Measurements from ENCODE around the gene GDI2. TPM values are rescaled to one million over a fixed set of nuclear protein-coding genes. Genes with fewer than 3 reads are reported as not detected.
"Not testable (repeated sequence)": the region's sequence is repeated elsewhere in the genome, so short reads cannot be mapped to it uniquely, and the experiment has no call there.

Gene GDI2
- total and polyA plus RNA-seq, 4 donors: 103 to 190 (median 155) TPM

DNA sequence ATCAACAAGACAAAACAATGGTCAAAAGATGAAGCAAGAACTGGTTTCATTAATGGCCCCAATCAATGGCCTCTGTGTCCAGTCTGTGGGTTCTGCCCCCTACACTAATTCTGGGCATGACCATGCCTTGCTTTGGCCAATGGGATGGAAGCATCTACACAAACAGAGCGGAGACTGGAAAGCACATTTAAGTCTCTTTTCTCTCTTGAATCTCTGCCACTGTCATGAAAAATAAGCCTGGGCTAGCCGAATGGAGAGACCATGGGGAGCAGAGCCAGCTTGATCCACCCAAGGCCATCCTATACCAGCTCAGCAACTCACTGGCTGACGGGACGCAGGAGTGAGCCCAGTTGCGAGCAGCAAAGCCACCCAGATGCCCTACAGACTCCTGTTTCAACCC, 45.6 kb upstream of the GDI2 start:
- WGBS: 97% methylated on average over 5 of the region's 5 CpGs
- no peak for TF ChIP-seq RXRA (IDR thresholded peaks at IDR 0.05)
- no peak for DNase-seq (ENCODE audit: low spot score)

DNA sequence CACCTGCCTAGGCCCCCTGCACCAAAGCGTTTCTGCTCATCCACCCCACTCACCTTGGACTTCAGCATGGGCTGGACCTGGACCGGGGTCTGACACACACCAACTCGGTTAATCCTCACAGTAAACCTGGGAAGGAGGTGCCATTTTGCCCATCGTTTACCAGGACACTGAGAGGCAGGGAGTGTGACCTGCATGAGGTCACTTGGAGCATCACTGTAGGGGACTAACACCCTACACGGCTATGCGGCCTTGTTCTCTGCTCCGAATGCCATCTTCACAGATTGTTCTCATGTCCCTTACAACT, 43.4 kb upstream of the GDI2 start:
- Histone ChIP-seq H3K36me3 (ENCODE audit: control insufficient read depth in 4 of 4, insufficient read depth in 3 of 4, low read depth in 1 of 4, low read length in 3 of 4) (no peaks in the 10 kb centered on the region), H3K9me3 (ENCODE audit: control insufficient read depth in 4 of 4, low read length in 3 of 4) (no peaks in the 10 kb centered on the region), H3K4me3 (ENCODE audit: low read depth in 1 of 3, low read length in 3 of 3) (no peak overlapping the region), H3K9ac (ENCODE audit: low read depth in 1 of 2, low read length in 2 of 2) (no peak overlapping the region), H3K4me1 (ENCODE audit: control insufficient read depth in 4 of 4, insufficient read depth in 4 of 4, low read length in 3 of 4) (no peaks in the 10 kb centered on the region), H3K27ac (ENCODE audit: low read depth in 1 of 2, low read length in 2 of 2) (no peak overlapping the region), H3K27me3 (ENCODE audit: control insufficient read depth in 4 of 4, insufficient read depth in 4 of 4, low read length in 3 of 4) (no peaks in the 10 kb centered on the region)
- no peak for DNase-seq (ENCODE audit: low spot score)
- TF ChIP-seq HNF4A (conservative IDR thresholded peaks at IDR 0.05): no peak
- WGBS: 63% methylated on average over 7 of the region's 7 CpGs

More for the DNA sequence above, 45.6 kb upstream of the GDI2 start:
- Histone ChIP-seq H3K27ac (ENCODE audit: low read depth in 1 of 2, low read length in 2 of 2) (no peak overlapping the region), H3K9me3 (ENCODE audit: control insufficient read depth in 4 of 4, low read length in 3 of 4) (no peaks in the 10 kb centered on the region), H3K27me3 (ENCODE audit: control insufficient read depth in 4 of 4, insufficient read depth in 4 of 4, low read length in 3 of 4) (no peaks in the 10 kb centered on the region), H3K36me3 (ENCODE audit: control insufficient read depth in 4 of 4, insufficient read depth in 3 of 4, low read depth in 1 of 4, low read length in 3 of 4) (no peaks in the 10 kb centered on the region), H3K4me3 (ENCODE audit: low read depth in 1 of 3, low read length in 3 of 3) (no peak overlapping the region), H3K4me1 (ENCODE audit: control insufficient read depth in 4 of 4, insufficient read depth in 4 of 4, low read length in 3 of 4) (no peaks in the 10 kb centered on the region), H3K9ac (ENCODE audit: low read depth in 1 of 2, low read length in 2 of 2) (no peak overlapping the region)

DNA sequence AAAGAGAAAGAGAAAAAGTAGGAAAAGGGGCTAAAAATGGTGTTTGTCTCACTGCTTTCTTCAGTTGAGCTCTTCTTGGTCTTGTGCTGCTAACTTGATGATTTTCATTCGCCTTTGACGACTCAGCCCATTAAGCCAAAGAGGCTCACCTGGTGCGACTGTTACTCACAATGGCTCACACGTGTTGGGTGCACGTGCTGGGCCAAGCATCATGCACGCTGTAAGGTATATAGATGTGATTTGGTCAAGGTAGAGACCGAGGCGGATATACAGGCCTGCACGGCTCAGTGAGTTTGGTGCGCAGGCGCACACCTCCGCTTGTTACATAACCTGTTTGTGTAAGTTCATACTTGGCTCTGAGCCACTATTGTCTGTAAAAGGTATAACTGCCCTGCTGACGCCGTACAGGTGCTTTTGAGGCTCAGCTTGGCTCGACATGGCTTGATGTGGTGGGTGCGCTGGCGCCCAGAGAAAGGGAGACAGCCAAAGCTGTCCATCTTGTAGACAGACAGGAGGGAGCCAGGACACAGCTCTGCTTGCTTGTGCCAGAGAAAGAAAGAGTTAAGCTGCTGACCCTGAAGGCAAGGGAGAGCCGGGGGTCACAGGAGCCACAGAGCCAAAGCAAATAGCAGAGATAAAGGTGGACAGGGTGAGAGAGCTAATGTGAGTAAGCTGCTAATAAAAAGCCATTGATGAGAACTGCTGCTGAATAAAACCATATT, 42.9 kb upstream of the GDI2 start:
- no peak overlapping the region for H3K4me3 ChIP-seq (ENCODE audit: low read depth in 1 of 3, low read length in 3 of 3)
- WGBS: 66% methylated on average over 18 of the region's 18 CpGs
- no peak overlapping the region for H3K27ac ChIP-seq (ENCODE audit: low read depth in 1 of 2, low read length in 2 of 2)
- H3K27me3 ChIP-seq (ENCODE audit: control insufficient read depth in 4 of 4, insufficient read depth in 4 of 4, low read length in 3 of 4): no peaks in the 10 kb centered on the region
- no peak for TF ChIP-seq JUND (IDR thresholded peaks at IDR 0.05)
- no peaks in the 10 kb centered on the region for H3K4me1 ChIP-seq (ENCODE audit: control insufficient read depth in 4 of 4, insufficient read depth in 4 of 4, low read length in 3 of 4)
- no peaks in the 10 kb centered on the region for H3K36me3 ChIP-seq (ENCODE audit: control insufficient read depth in 4 of 4, insufficient read depth in 3 of 4, low read depth in 1 of 4, low read length in 3 of 4)
- DNase-seq (ENCODE audit: low spot score): no peak
- no peak overlapping the region for H3K9ac ChIP-seq (ENCODE audit: low read depth in 1 of 2, low read length in 2 of 2)
- H3K9me3 ChIP-seq (ENCODE audit: control insufficient read depth in 4 of 4, low read length in 3 of 4): no peaks in the 10 kb centered on the region

DNA sequence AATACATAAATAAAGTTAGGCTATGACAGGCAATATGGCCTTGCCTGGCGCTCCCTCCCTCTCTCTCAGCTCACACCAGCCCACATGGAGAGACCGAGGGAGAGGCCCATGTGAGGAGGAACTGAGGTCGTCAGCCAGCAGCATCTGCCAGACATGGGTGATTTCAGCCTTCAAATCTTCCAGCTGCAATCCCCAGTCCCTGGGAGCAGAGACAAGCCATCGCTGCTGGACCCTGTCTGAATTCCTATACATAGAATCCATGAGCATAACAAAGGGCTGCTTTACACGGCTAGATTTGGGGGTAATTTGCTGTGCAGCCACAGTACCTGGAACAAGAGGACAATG, 40.9 kb upstream of the GDI2 start:
- 87% methylated on average over 5 of the region's 5 CpGs for WGBS
- Histone ChIP-seq H3K27ac (ENCODE audit: low read depth in 1 of 2, low read length in 2 of 2) (no peak overlapping the region), H3K4me3 (ENCODE audit: low read depth in 1 of 3, low read length in 3 of 3) (no peak overlapping the region), H3K4me1 (ENCODE audit: control insufficient read depth in 4 of 4, insufficient read depth in 4 of 4, low read length in 3 of 4) (no peaks in the 10 kb centered on the region), H3K9me3 (ENCODE audit: control insufficient read depth in 4 of 4, low read length in 3 of 4) (no peaks in the 10 kb centered on the region), H3K27me3 (ENCODE audit: control insufficient read depth in 4 of 4, insufficient read depth in 4 of 4, low read length in 3 of 4) (no peaks in the 10 kb centered on the region), H3K36me3 (ENCODE audit: control insufficient read depth in 4 of 4, insufficient read depth in 3 of 4, low read depth in 1 of 4, low read length in 3 of 4) (no peaks in the 10 kb centered on the region), H3K9ac (ENCODE audit: low read depth in 1 of 2, low read length in 2 of 2) (no peak overlapping the region)
- DNase-seq (ENCODE audit: low spot score): no peak
- TF ChIP-seq TAF1 (conservative IDR thresholded peaks at IDR 0.05) (no peak), YY1 (IDR thresholded peaks at IDR 0.05) (no peak), FOXA2 (IDR thresholded peaks at IDR 0.05) (no peak)
- TF ChIP-seq, protein P1, sequence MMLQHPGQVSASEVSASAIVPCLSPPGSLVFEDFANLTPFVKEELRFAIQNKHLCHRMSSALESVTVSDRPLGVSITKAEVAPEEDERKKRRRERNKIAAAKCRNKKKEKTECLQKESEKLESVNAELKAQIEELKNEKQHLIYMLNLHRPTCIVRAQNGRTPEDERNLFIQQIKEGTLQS (IDR thresholded peaks at IDR 0.05): no peak
- TF ChIP-seq, protein P2, sequence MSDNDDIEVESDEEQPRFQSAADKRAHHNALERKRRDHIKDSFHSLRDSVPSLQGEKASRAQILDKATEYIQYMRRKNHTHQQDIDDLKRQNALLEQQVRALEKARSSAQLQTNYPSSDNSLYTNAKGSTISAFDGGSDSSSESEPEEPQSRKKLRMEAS (IDR thresholded peaks at IDR 0.05): no peak

DNA sequence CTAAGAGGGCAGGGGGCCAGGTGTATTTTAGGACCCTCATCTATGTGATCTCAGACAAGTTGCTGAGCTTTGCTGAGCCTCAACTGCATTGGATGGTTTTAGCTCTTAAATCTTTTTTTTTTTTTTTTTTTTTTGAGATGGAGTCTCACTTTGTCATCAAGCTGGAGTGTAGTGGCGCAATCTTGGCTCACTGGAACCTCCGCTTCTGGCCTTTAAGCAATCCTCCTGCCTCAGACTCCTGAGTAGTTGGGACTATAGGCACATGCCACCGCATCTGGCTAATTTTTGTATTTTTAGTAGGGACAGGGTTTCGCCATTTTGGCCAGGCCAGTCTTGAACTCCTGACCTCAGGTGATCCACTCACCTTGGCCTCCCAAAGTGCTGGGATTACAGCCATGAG, 33.4 kb upstream of the GDI2 start:
- not testable (repeated sequence) for H3K9ac ChIP-seq (ENCODE audit: low read depth in 1 of 2, low read length in 2 of 2); H3K36me3 ChIP-seq (ENCODE audit: control insufficient read depth in 4 of 4, insufficient read depth in 3 of 4, low read depth in 1 of 4, low read length in 3 of 4); H3K4me3 ChIP-seq (ENCODE audit: low read depth in 1 of 3, low read length in 3 of 3); H3K4me1 ChIP-seq (ENCODE audit: control insufficient read depth in 4 of 4, insufficient read depth in 4 of 4, low read length in 3 of 4); H3K27ac ChIP-seq (ENCODE audit: low read depth in 1 of 2, low read length in 2 of 2); H3K9me3 ChIP-seq (ENCODE audit: control insufficient read depth in 4 of 4, low read length in 3 of 4); DNase-seq (ENCODE audit: low spot score); H3K27me3 ChIP-seq (ENCODE audit: control insufficient read depth in 4 of 4, insufficient read depth in 4 of 4, low read length in 3 of 4)
- WGBS: 95% methylated on average over 4 of the region's 4 CpGs
